ENCODE measurements around the gene MARCO. TPM values are rescaled to one million over a fixed set of nuclear protein-coding genes. Genes with fewer than 3 reads are reported as not detected.
A peak's percentile ranks its signal among the peaks of the same experiment; 100 is the strongest.

Gene MARCO
- total RNA-seq, 1 donor from 2014 or later, result 5.6 TPM

GRCh38 chr2:118973542-118973951 is 31.6 kb downstream of the MARCO start:
- peak; percentile 77 to 88 for DNase-seq (ENCODE audit: extremely low spot score in 2 of 2)
- intact Hi-C loops (cut with DNase I), result no loop called here

DNA sequence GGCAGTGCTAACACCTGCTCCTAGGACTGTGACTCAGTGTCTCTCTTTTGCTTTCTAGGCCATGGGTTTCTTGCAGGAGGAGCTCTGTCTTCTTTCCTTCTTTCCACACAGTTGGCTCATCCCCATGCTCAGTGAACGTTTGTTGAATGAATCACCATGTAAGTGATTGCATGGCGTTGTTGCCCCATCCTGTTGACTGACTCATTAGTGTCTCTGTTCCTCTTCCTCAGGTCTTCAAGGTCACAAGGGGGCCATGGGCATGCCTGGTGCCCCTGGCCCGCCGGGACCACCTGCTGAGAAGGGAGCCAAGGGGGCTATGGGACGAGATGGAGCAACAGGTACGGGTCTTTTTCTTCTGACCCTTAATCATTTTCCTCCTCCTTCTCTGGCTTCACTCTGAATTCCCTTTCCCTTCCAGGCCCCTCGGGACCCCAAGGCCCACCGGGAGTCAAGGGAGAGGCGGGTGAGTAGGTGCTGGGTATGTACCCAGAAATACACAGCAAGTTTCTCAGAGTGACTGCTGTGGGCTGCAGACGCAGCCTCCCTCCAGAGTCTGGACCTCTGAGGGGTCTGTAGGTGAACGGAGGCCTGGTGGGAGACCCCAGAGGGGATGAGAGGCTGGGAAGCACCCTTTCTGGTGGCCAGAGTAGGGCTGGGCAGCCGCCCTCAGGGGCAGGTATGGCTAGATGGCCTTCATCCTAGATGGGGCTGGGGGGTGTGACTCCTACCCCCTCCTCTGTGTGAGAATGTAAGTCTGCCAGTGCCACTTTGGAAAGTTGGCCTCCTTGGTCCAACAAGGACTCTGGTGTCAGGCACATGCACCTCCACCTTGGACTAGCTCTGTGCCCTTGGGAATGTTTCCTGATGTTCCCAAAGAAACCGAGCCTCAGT is 32.4 kb downstream of the MARCO start:
- DNase-seq (ENCODE audit: extremely low spot score in 2 of 2), result peak; percentile 69 to 89
- no peak overlapping the region for H3K27ac ChIP-seq
- no peaks in the 10 kb centered on the region for H3K4me1 ChIP-seq
- H3K36me3 ChIP-seq, result no peaks in the 10 kb centered on the region
- intact Hi-C loops (cut with DNase I), result no loop called here
- H3K27me3 ChIP-seq, result no peaks in the 10 kb centered on the region
- no peaks in the 10 kb centered on the region for H3K9me3 ChIP-seq
- TF ChIP-seq POLR2A (IDR thresholded peaks at IDR 0.05) (no peak), POLR2AphosphoS5 (IDR thresholded peaks at IDR 0.05; ENCODE audit: insufficient read depth in 1 of 2, low read depth in 1 of 2) (no peak), CTCF (IDR thresholded peaks at IDR 0.05) (no peak)
- H3K4me3 ChIP-seq, result no peak overlapping the region

More at GRCh38 chr2:118973542-118973951, 31.6 kb downstream of the MARCO start:
- no peak overlapping the region for H3K4me3 ChIP-seq
- H3K27ac ChIP-seq, result no peak overlapping the region
- no peaks in the 10 kb centered on the region for H3K36me3 ChIP-seq
- H3K4me1 ChIP-seq, result no peaks in the 10 kb centered on the region
- no peaks in the 10 kb centered on the region for H3K9me3 ChIP-seq
- H3K27me3 ChIP-seq, result no peaks in the 10 kb centered on the region
- TF ChIP-seq POLR2AphosphoS5 (IDR thresholded peaks at IDR 0.05; ENCODE audit: insufficient read depth in 1 of 2, low read depth in 1 of 2), result no peak
- no peak for TF ChIP-seq POLR2A (IDR thresholded peaks at IDR 0.05)
- no peak for TF ChIP-seq CTCF (IDR thresholded peaks at IDR 0.05)

DNA sequence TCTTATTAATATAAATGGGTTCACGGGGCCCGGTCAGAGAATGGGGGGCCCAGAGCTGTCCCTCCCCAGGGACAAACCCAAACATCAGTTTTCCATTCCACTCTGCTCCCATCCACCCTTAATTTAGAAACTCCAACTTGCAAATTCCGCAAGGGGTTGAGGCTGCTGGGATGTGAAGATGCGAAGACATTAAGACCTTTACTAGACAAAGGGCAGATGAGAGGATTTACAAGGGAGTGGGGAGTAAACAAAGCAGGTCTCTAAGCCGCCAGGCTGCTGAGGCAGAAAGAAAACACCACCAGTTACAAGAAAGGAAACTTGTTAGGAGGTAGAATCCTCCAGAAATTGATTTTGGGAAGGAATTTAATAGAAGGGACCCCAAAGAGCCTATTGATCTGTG is 33.1 kb downstream of the MARCO start:
- H3K36me3 ChIP-seq, result no peaks in the 10 kb centered on the region
- no peak overlapping the region for H3K4me3 ChIP-seq
- H3K27ac ChIP-seq, result no peak overlapping the region
- no peak for TF ChIP-seq POLR2A (IDR thresholded peaks at IDR 0.05)
- TF ChIP-seq CTCF (IDR thresholded peaks at IDR 0.05), result no peak
- TF ChIP-seq POLR2AphosphoS5 (IDR thresholded peaks at IDR 0.05; ENCODE audit: insufficient read depth in 1 of 2, low read depth in 1 of 2), result no peak
- no peaks in the 10 kb centered on the region for H3K4me1 ChIP-seq
- intact Hi-C loops (cut with DNase I), result no loop called here
- no peaks in the 10 kb centered on the region for H3K27me3 ChIP-seq
- no peak for DNase-seq (ENCODE audit: extremely low spot score in 2 of 2)
- H3K9me3 ChIP-seq, result no peaks in the 10 kb centered on the region

- peak in 1 of 2 donors; percentile 58 for DNase-seq (ENCODE audit: extremely low spot score in 2 of 2)
- no peak for TF ChIP-seq POLR2AphosphoS5 (IDR thresholded peaks at IDR 0.05; ENCODE audit: insufficient read depth in 1 of 2, low read depth in 1 of 2)
- TF ChIP-seq CTCF (IDR thresholded peaks at IDR 0.05), result no peak
- no peak for TF ChIP-seq POLR2A (IDR thresholded peaks at IDR 0.05)
These were observed 36.1 kb downstream of the MARCO start for GRCh38 chr2:118978064-118978463.

More at GRCh38 chr2:118978064-118978463, 36.1 kb downstream of the MARCO start:
- no peaks in the 10 kb centered on the region for H3K4me1 ChIP-seq
- H3K27ac ChIP-seq, result no peak overlapping the region
- no peaks in the 10 kb centered on the region for H3K36me3 ChIP-seq
- intact Hi-C loops (cut with DNase I), result no loop called here
- H3K27me3 ChIP-seq, result no peaks in the 10 kb centered on the region
- H3K9me3 ChIP-seq, result no peaks in the 10 kb centered on the region
- H3K4me3 ChIP-seq, result no peak overlapping the region

Data from vagina (tissue), 2 donors.